GM23338 (cell line): ENCODE results near the gene HSP90AB1. TPM values are rescaled to one million over a fixed set of nuclear protein-coding genes. Genes with fewer than 3 reads are reported as not detected.

Experiments used
- ATAC-seq: fragments of 200-7000 bp; cut with Tn5 transposase; 3 replicates; pipeline ENCODE4 v1.9.1; 2020
- DNase-seq: peaks from one replicate; pipeline ENCODE4 v3.0.0-alpha.2; 2015; ENCODE audit warnings: low spot score
- H2AFZ ChIP-seq: fragments of 200-600 bp; sonication (generic); 2 replicates; pipeline ENCODE4 v1.8.0; 2016; ENCODE audit warnings: antibody characterized with exemption, mild to moderate bottlenecking, moderate library complexity
- H3F3A ChIP-seq: fragments of 200-600 bp; sonication (generic); replicated peaks from 2 replicates; pipeline ENCODE4 v1.8.0; 2017; ENCODE audit warnings: antibody characterized with exemption, mixed run types, low read depth
- H3K27ac ChIP-seq: fragments of 200-600 bp; sonication (generic); 2 replicates; pipeline ENCODE4 v1.6.1; 2016; ENCODE audit warnings: low read depth
- H3K27me3 ChIP-seq: fragments of 200-600 bp; sonication (generic); 2 replicates; pipeline ENCODE4 v1.8.0; 2016; ENCODE audit warnings: mild to moderate bottlenecking, mixed run types, moderate library complexity; ENCODE audit not compliant: insufficient read depth
- H3K36me3 ChIP-seq: fragments of 200-600 bp; sonication (generic); 2 replicates; pipeline ENCODE4 v1.8.0; 2016; ENCODE audit warnings: mild to moderate bottlenecking; ENCODE audit not compliant: insufficient read depth
- H3K4me1 ChIP-seq: fragments of 200-600 bp; sonication (generic); 2 replicates; pipeline ENCODE4 v1.8.0; 2016; ENCODE audit warnings: mild to moderate bottlenecking, moderate library complexity; ENCODE audit not compliant: insufficient read depth
- H3K4me2 ChIP-seq: fragments of 200-600 bp; sonication (generic); 2 replicates; pipeline ENCODE4 v1.7.1; 2017; ENCODE audit warnings: mixed run types
- H3K4me3 ChIP-seq: fragments of 200-600 bp; sonication (generic); 2 replicates; pipeline ENCODE4 v1.6.1; 2016; ENCODE audit warnings: mixed run types
- H3K79me2 ChIP-seq: fragments of 200-600 bp; sonication (generic); replicated peaks from 2 replicates; pipeline ENCODE4 v1.8.0; 2017; ENCODE audit warnings: mild to moderate bottlenecking; ENCODE audit not compliant: insufficient read depth
- H3K9me2 ChIP-seq: fragments of 200-600 bp; sonication (generic); 2 replicates; pipeline ENCODE4 v1.8.0; 2017; ENCODE audit not compliant: insufficient read depth
- H4K20me1 ChIP-seq: fragments of 200-600 bp; sonication (generic); replicated peaks from 2 replicates; pipeline ENCODE4 v1.8.0; 2017; ENCODE audit warnings: mild to moderate bottlenecking; ENCODE audit not compliant: insufficient read depth
- H3K27ac Mint-ChIP-seq: 2 replicates; pipeline ENCODE4 v1.8.0; 2020; ENCODE audit warnings: inconsistent platforms, mild to moderate bottlenecking, moderate library complexity, mixed read lengths
- H3K27me3 Mint-ChIP-seq: 3 replicates; pipeline ENCODE4 v1.8.0; 2022; ENCODE audit warnings: low read depth, mild to moderate bottlenecking, moderate library complexity, mixed read lengths, inconsistent platforms; ENCODE audit not compliant: insufficient read depth, poor library complexity
- H3K36me3 Mint-ChIP-seq: 3 replicates; pipeline ENCODE4 v1.8.0; 2021; ENCODE audit warnings: low read depth, mild to moderate bottlenecking, inconsistent platforms, moderate library complexity, mixed read lengths
- H3K4me1 Mint-ChIP-seq: 3 replicates; pipeline ENCODE4 v1.8.0; 2020; ENCODE audit warnings: mild to moderate bottlenecking, inconsistent platforms, mixed read lengths
- H3K4me3 Mint-ChIP-seq: 3 replicates; pipeline ENCODE4 v1.8.0; 2021; ENCODE audit warnings: moderate library complexity, mild to moderate bottlenecking, inconsistent platforms, mixed read lengths
- H3K9me3 Mint-ChIP-seq: 3 replicates; pipeline ENCODE4 v1.8.0; 2020; ENCODE audit warnings: moderate library complexity, mild to moderate bottlenecking, inconsistent platforms, mixed read lengths
- CREB1 ChIP-seq: fragments of 250-450 bp; sonication (Bioruptor Pico); IDR thresholded peaks from 2 replicates; pipeline ENCODE4 v1.5.0; 2020; ENCODE audit warnings: low read depth, mild to moderate bottlenecking, moderate library complexity
- ETS1 ChIP-seq: IDR thresholded peaks from 2 replicates; pipeline ENCODE4 v1.6.1; 2016; ENCODE audit warnings: antibody characterized with exemption
- EZH2 ChIP-seq: fragments of 200-600 bp; sonication (generic); IDR thresholded peaks from one replicate; pipeline ENCODE4 v1.8.0; 2017; ENCODE audit warnings: antibody characterized with exemption, mild to moderate bottlenecking, low read depth; ENCODE audit not compliant: unreplicated experiment
- EZH2phosphoT487 ChIP-seq: fragments of 200-600 bp; sonication (generic); IDR thresholded peaks from one replicate; pipeline ENCODE4 v1.8.1; 2018; ENCODE audit warnings: antibody characterized with exemption; ENCODE audit not compliant: unreplicated experiment
- JUNB ChIP-seq: IDR thresholded peaks from one replicate; pipeline ENCODE4 v1.6.1; 2016; ENCODE audit warnings: antibody characterized with exemption; ENCODE audit not compliant: unreplicated experiment
- NANOG ChIP-seq: IDR thresholded peaks from 2 replicates; pipeline ENCODE4 v1.6.1; 2016; ENCODE audit warnings: antibody characterized with exemption, borderline replicate concordance
- REST ChIP-seq: IDR thresholded peaks from one replicate; pipeline ENCODE4 v1.6.1; 2018; ENCODE audit warnings: antibody characterized with exemption; ENCODE audit not compliant: unreplicated experiment
- ZNF114 ChIP-seq: fragments of 250-450 bp; sonication (Bioruptor Pico); IDR thresholded peaks from 2 replicates; pipeline ENCODE4 v1.5.0; 2020; ENCODE audit warnings: mild to moderate bottlenecking, moderate library complexity
- ZNF331 ChIP-seq: fragments of 250-450 bp; sonication (Bioruptor Pico); IDR thresholded peaks from 2 replicates; pipeline ENCODE4 v1.5.0; 2020; ENCODE audit warnings: low read depth, mild to moderate bottlenecking, moderate library complexity
- ZNF462 ChIP-seq: fragments of 250-450 bp; sonication (Bioruptor Pico); IDR thresholded peaks from 2 replicates; pipeline ENCODE4 v1.5.0; 2020; ENCODE audit warnings: mild to moderate bottlenecking, moderate library complexity
- polyA plus RNA-seq: library from polyadenylated mRNA; unstranded; fragments of >200 nt; fragmentation: Nextera tagmentation; extraction: Ambion mirVana; gene quantifications from 2 replicates; pipeline ENCODE4 v1.2.1, GENCODE V29; 2016
- total RNA-seq: library from RNA; depleted of rRNA; stranded (reverse); fragments of >200 nt; shearing (Covaris generic); gene quantifications from 2 replicates; pipeline ENCODE4 v1.2.3, GENCODE V29; 2014

HSP90AB1 gene
- total and polyA plus RNA-seq, 2 experiments from 2014 or later, result 1,425 to 2,361 TPM

- TF ChIP-seq ZNF462 (CRISPR knock-in tag), result no peak
- no peak for TF ChIP-seq EZH2
- TF ChIP-seq ZNF114, result no peak
- no peak for TF ChIP-seq NANOG
- TF ChIP-seq CREB1 (CRISPR knock-in tag), result no peak
Observed at GRCh38 chr6:44260451-44261297, 13.8 kb downstream of the HSP90AB1 start (continued).

GRCh38 chr6:44261581-44261980, 14.7 kb downstream of the HSP90AB1 start:
- H3K27me3 ChIP-seq, result peaks cover 5% of the 10 kb centered on the region; the same call in 1 of the 2 replicates
- ATAC-seq (no peak), DNase-seq (no peak)
- Mint-ChIP-seq H3K4me3 (no peak overlapping the region), H3K27me3 (peaks cover 33% of the 10 kb centered on the region), H3K27ac (no peak overlapping the region), H3K4me1 (peaks cover 41% of the 10 kb centered on the region), H3K9me3 (peaks cover 3% of the 10 kb centered on the region; the same call in 1 of the 3 replicates), H3K36me3 (peaks cover 20% of the 10 kb centered on the region)
- peaks cover 9% of the 10 kb centered on the region; the same call in 1 of the 2 replicates for H3K79me2 ChIP-seq
- no peak overlapping the region for H3K4me2 ChIP-seq
- no peak overlapping the region for H3K4me3 ChIP-seq
- peaks cover 9% of the 10 kb centered on the region; the same call in 1 of the 2 replicates for H3F3A ChIP-seq
- no peaks in the 10 kb centered on the region for H3K36me3 ChIP-seq
- peaks cover 17% of the 10 kb centered on the region for H3K4me1 ChIP-seq
- no peaks in the 10 kb centered on the region for H3K9me2 ChIP-seq
- peaks cover 6% of the 10 kb centered on the region; the same call in 1 of the 2 replicates for H4K20me1 ChIP-seq
- H3K27ac ChIP-seq, result no peak overlapping the region
- no peak overlapping the region for H2AFZ ChIP-seq
- TF ChIP-seq JUNB (no peak), EZH2phosphoT487 (no peak), NANOG (no peak), ETS1 (no peak), REST (no peak), EZH2 (no peak), CREB1 (CRISPR knock-in tag) (no peak), ZNF331 (no peak)
